Measurements from ENCODE around the gene RGS3.

DNA sequence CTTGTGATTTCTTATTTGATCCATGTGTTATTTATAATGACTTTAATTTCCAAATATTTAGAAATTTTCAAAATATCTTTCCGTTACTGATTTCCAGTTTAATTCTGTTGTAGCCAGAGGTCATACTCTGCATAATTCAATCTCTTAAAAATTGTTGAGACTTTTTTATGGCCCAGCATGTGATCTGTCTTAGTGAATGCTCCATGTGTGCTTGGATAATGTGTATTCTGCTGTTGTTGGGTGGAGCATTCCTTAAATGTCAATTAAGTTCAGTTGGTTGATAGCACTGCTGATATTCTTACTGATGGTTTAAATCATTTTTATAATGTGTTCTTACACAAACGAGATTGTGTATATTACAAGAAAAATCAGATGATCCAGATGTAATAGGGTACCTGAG is 180.8 kb downstream of the RGS3 start:
- TF ChIP-seq, protein P1, sequence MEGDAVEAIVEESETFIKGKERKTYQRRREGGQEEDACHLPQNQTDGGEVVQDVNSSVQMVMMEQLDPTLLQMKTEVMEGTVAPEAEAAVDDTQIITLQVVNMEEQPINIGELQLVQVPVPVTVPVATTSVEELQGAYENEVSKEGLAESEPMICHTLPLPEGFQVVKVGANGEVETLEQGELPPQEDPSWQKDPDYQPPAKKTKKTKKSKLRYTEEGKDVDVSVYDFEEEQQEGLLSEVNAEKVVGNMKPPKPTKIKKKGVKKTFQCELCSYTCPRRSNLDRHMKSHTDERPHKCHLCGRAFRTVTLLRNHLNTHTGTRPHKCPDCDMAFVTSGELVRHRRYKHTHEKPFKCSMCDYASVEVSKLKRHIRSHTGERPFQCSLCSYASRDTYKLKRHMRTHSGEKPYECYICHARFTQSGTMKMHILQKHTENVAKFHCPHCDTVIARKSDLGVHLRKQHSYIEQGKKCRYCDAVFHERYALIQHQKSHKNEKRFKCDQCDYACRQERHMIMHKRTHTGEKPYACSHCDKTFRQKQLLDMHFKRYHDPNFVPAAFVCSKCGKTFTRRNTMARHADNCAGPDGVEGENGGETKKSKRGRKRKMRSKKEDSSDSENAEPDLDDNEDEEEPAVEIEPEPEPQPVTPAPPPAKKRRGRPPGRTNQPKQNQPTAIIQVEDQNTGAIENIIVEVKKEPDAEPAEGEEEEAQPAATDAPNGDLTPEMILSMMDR (IDR thresholded peaks at IDR 0.05; ENCODE audit: low read length): no peak
- no peak for TF ChIP-seq EZH2 (IDR thresholded peaks at IDR 0.05; ENCODE audit: borderline replicate concordance, low read length)
